GM12878 (cell line): Measurements from ENCODE around the gene SLC45A2. TPM values are rescaled to one million over a fixed set of nuclear protein-coding genes. Genes with fewer than 3 reads are reported as not detected.

ENCODE experiments used
- polyA plus RNA-seq, 11 experiments: library from polyadenylated mRNA; depleted of rRNA in 4 of 11; unstranded in 6 of 11; stranded (reverse) in 5 of 11; fragments of >200 nt; fragmentation: Nextera tagmentation in 4 of 11; fragmentation: Illumina TruSeq in 1 of 11; extraction: Ambion mirVana in 4 of 11; extraction: Trizol in 1 of 11; gene quantifications; 1 replicate in 1 of 11; 2 replicates in 10 of 11; pipeline versions ENCODE4 v1.2.1 to v1.2.3, GENCODE V29; 2011 to 2016; ENCODE audit warnings: inconsistent platforms in 2 of 11, missing spikeins in 2 of 11, low read depth in 1 of 11
- small RNA-seq: library from RNA; depleted of rRNA; stranded (forward); fragments of <200 nt; gene quantifications from one replicate; pipeline ENCODE3, GENCODE V24; 2014
- total RNA-seq, 4 experiments: library from RNA; depleted of rRNA in 3 of 4; stranded (reverse); fragments of >200 nt in 3 of 4; fragmentation: Illumina TruSeq in 1 of 4; extraction: Trizol in 1 of 4; gene quantifications; 2 replicates each; pipeline versions ENCODE4 v1.2.1 to v1.2.3, GENCODE V29; 2013 to 2021

SLC45A2 gene
- total and polyA plus RNA-seq, 10 of the 15 experiments (the other 5 are each of a cell fraction or from before 2014, with no cell fraction given), result 0.06 to 0.07 TPM; not detected in 8

Small RNAs within 50 kb of the gene (small RNA-seq; reads per million reads assigned to genes)
- gene AC139783.1, result not detected

Other genes starting within 250 kb of the SLC45A2 start
- gene ADAMTS12, start 92.7 kb downstream of the SLC45A2 start, total RNA-seq (2014; rRNA removed), result 27.9 and 30.6 TPM in 2 replicates
- 21.2 and 21.7 TPM in 2 replicates for gene ADAMTS12, start 92.7 kb downstream of the SLC45A2 start, total RNA-seq (2014; rRNA removed; fragmentation: Illumina TruSeq; extraction: Trizol)
- 28.4 and 32.5 TPM in 2 replicates for gene ADAMTS12, start 92.7 kb downstream of the SLC45A2 start, total RNA-seq (2021)
- gene ADAMTS12, start 92.7 kb downstream of the SLC45A2 start, polyA plus RNA-seq (2011; rRNA removed), result 0.07 and 0.11 TPM in 2 replicates
- 16.4 and 20.2 TPM in 2 replicates for gene ADAMTS12, start 92.7 kb downstream of the SLC45A2 start, polyA plus RNA-seq (2014; fragmentation: Illumina TruSeq; extraction: Trizol)
- gene ADAMTS12, start 92.7 kb downstream of the SLC45A2 start, polyA plus RNA-seq (2014; fragmentation: Nextera tagmentation; extraction: Ambion mirVana), result 10 to 100 TPM; 29.4 to 35.8 TPM
- gene ADAMTS12, start 92.7 kb downstream of the SLC45A2 start, polyA plus RNA-seq (2014; rRNA removed), result 19.5 and 20.0 TPM in 2 replicates
- 10 to 100 TPM; 12.3 to 15.1 TPM for gene ADAMTS12, start 92.7 kb downstream of the SLC45A2 start, polyA plus RNA-seq (2016; fragmentation: Nextera tagmentation; extraction: Ambion mirVana)
- not detected in 2 replicates for gene RXFP3, start 48.3 kb downstream of the SLC45A2 start, total RNA-seq (2014; rRNA removed)
- gene RXFP3, start 48.3 kb downstream of the SLC45A2 start, total RNA-seq (2014; rRNA removed; fragmentation: Illumina TruSeq; extraction: Trizol), result not detected in 2 replicates
- gene RXFP3, start 48.3 kb downstream of the SLC45A2 start, total RNA-seq (2021), result not detected in 2 replicates
- 0.03 TPM in 1 of 2 replicates, not detected in the other for gene RXFP3, start 48.3 kb downstream of the SLC45A2 start, polyA plus RNA-seq (2011; rRNA removed)
- not detected in 2 replicates for gene RXFP3, start 48.3 kb downstream of the SLC45A2 start, polyA plus RNA-seq (2014; fragmentation: Illumina TruSeq; extraction: Trizol)
- not detected for gene RXFP3, start 48.3 kb downstream of the SLC45A2 start, polyA plus RNA-seq (2014; fragmentation: Nextera tagmentation; extraction: Ambion mirVana)
- gene RXFP3, start 48.3 kb downstream of the SLC45A2 start, polyA plus RNA-seq (2014; rRNA removed), result 0.06 TPM in 1 of 2 replicates, not detected in the other
- gene RXFP3, start 48.3 kb downstream of the SLC45A2 start, polyA plus RNA-seq (2016; fragmentation: Nextera tagmentation; extraction: Ambion mirVana), result not detected
- gene AMACR, start 23.4 kb upstream of the SLC45A2 start, total RNA-seq (2014; rRNA removed), result 6.9 and 7.1 TPM in 2 replicates
- 6.3 and 6.4 TPM in 2 replicates for gene AMACR, start 23.4 kb upstream of the SLC45A2 start, total RNA-seq (2014; rRNA removed; fragmentation: Illumina TruSeq; extraction: Trizol)
- 10.2 and 11.3 TPM in 2 replicates for gene AMACR, start 23.4 kb upstream of the SLC45A2 start, total RNA-seq (2021)
- gene AMACR, start 23.4 kb upstream of the SLC45A2 start, polyA plus RNA-seq (2011; rRNA removed), result 12.8 and 18.7 TPM in 2 replicates
- 11.0 and 13.9 TPM in 2 replicates for gene AMACR, start 23.4 kb upstream of the SLC45A2 start, polyA plus RNA-seq (2014; fragmentation: Illumina TruSeq; extraction: Trizol)
- 1 to 10 TPM; 2.6 to 4.0 TPM for gene AMACR, start 23.4 kb upstream of the SLC45A2 start, polyA plus RNA-seq (2014; fragmentation: Nextera tagmentation; extraction: Ambion mirVana)
- gene AMACR, start 23.4 kb upstream of the SLC45A2 start, polyA plus RNA-seq (2014; rRNA removed), result 8.7 and 9.8 TPM in 2 replicates
- gene AMACR, start 23.4 kb upstream of the SLC45A2 start, polyA plus RNA-seq (2016; fragmentation: Nextera tagmentation; extraction: Ambion mirVana), result 10 to 100 TPM; 15.8 to 20.4 TPM
- 1.5 and 1.6 TPM in 2 replicates for gene C1QTNF3, start 58.5 kb upstream of the SLC45A2 start, total RNA-seq (2014; rRNA removed)
- gene C1QTNF3, start 58.5 kb upstream of the SLC45A2 start, total RNA-seq (2014; rRNA removed; fragmentation: Illumina TruSeq; extraction: Trizol), result 1.6 and 2.2 TPM in 2 replicates
- gene C1QTNF3, start 58.5 kb upstream of the SLC45A2 start, total RNA-seq (2021), result 1.1 TPM in 2 replicates
- 6.3 and 10.2 TPM in 2 replicates for gene C1QTNF3, start 58.5 kb upstream of the SLC45A2 start, polyA plus RNA-seq (2011; rRNA removed)
- 1.9 and 3.0 TPM in 2 replicates for gene C1QTNF3, start 58.5 kb upstream of the SLC45A2 start, polyA plus RNA-seq (2014; fragmentation: Illumina TruSeq; extraction: Trizol)
- gene C1QTNF3, start 58.5 kb upstream of the SLC45A2 start, polyA plus RNA-seq (2014; fragmentation: Nextera tagmentation; extraction: Ambion mirVana), result under 1 TPM; 0.39 to 0.53 TPM
- gene C1QTNF3, start 58.5 kb upstream of the SLC45A2 start, polyA plus RNA-seq (2014; rRNA removed), result 2.6 and 2.8 TPM in 2 replicates
- under 1 TPM; 0.42 to 0.43 TPM for gene C1QTNF3, start 58.5 kb upstream of the SLC45A2 start, polyA plus RNA-seq (2016; fragmentation: Nextera tagmentation; extraction: Ambion mirVana)